ENCODE measurements around the gene NEGR1.

- TF ChIP-seq POLR2A (conservative IDR thresholded peaks at IDR 0.05) (no peak), FOXJ3 (CRISPR knock-in tag; IDR thresholded peaks at IDR 0.05) (no peak), USF1 (CRISPR knock-in tag; IDR thresholded peaks at IDR 0.05) (no peak), ZNF395 (CRISPR knock-in tag; IDR thresholded peaks at IDR 0.05) (no peak), CTCF (IDR thresholded peaks at IDR 0.05 in 2 of 3, conservative IDR thresholded peaks at IDR 0.05 in 1 of 3; ENCODE audit: insufficient read depth in 2 of 3, low read depth in 1 of 3, low read length in 3 of 3) (no peak), RFX5 (IDR thresholded peaks at IDR 0.05; ENCODE audit: low read depth, low read length) (no peak), CBX1 (IDR thresholded peaks at IDR 0.05; ENCODE audit: low read depth) (no peak), RHOXF2B (CRISPR knock-in tag; conservative IDR thresholded peaks at IDR 0.05) (no peak), HMGXB4 (CRISPR knock-in tag; IDR thresholded peaks at IDR 0.05) (no peak), CEBPB (tag; IDR thresholded peaks at IDR 0.05) (no peak), MYC (IDR thresholded peaks at IDR 0.05; ENCODE audit: low read depth, low read length) (no peak), MYC (CRISPR knock-in tag; IDR thresholded peaks at IDR 0.05; ENCODE audit: borderline replicate concordance, low read depth) (no peak), EZH2 (IDR thresholded peaks at IDR 0.05; ENCODE audit: borderline replicate concordance, low read depth, low read length) (no peak)
These were observed 429.0 kb downstream of the NEGR1 start for GRCh38 chr1:71853360-71853759.
